HUDEP-2 (cell line): ENCODE data around the gene GNA14.
"Not testable (repeated sequence)": the region's sequence is repeated elsewhere in the genome, so short reads cannot be mapped to it uniquely, and the experiment has no call there.

Experiments
- DNase-seq, 76 experiments: peaks; one replicate each; lab custom pipeline; 2025; ENCODE audit not compliant: unreplicated experiment in 76 of 76; lab: John Stamatoyannopoulos, UW

The GNA14 gene

DNA sequence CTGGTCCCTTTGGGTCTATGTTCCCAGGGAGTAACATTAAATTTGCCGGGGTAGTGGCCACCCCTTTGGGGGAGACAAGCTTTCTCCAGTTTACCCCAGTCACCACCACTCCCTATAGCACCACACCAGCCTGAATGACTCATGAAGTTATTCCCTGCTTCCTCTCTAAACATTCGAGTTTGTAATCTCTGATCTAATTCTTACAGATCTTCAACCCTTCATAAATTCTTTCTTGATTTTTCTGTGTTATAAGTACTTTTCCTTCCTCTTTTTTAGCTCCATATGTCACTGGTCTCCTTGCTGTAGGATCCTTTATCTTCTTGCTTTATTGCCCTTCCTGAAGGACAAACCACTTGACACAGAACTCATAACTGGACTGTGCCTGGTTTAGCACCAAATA lies 55.6 kb downstream of the GNA14 start:
- DNase-seq: no peak

DNA sequence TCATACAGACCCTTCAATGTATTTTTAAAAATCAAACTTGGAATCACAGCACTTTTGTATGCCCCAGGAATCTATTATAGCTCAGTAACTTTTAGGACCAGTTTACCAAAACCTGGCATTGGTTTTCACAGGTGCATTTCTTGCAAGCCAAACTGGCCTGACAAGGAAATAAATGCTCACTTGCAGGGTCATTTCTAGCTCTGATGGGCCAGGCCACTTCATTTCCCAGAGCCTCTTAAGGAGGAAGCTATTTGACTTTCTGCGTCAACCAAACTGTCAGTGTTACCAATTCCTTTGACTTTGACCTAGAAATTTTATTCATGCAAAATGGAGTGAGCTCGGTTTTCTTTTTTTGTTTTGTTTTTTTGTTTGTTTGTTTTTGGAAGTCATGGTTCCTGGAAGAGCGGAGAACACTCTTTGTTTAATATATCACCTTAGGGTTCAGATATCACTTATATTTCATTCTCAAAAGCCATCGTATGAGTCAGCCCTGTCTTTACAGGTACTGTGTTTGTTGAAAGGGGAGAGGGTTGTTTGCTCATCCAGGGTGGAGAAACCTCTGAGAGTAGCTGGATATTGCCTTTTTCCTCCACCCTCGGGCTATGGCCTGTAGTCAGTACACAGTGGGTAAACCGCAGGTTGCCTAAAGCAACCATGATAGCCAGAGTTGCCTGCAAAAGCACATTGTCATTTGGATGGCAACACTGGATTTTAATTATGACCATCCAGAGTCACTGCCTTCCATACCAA lies 58.9 kb downstream of the GNA14 start:
- no peak for DNase-seq

DNA sequence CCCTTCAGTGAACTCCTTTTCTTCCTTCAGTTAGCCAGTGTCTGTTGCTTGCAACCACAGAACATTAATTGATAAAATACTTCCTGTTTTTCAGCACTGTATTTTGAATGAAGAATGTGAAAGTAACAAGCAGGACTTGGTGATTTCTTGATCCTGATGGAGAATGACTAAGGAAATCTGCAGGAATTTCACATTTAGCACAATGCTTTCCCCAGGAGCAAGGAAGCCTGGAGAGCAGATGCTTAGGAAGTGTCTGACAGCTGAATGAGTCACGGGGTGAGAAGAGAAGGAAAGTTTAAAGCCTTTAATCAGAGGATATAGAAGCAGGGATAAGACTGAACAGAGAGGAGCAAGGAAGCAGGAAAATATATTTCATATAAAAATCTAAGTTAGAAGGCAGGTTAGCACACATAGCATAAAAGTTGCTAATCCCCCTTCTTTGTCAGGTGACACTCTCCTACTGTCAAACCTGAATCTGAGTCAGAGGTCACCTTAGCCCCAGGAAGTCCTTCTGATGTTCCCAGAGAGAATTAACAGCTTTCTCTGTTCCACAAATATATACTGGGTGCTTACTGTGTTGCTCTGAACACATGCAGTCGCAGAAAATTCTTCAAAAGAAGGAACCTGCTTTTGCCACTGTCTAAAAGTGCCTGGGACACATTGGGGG lies 59.7 kb downstream of the GNA14 start:
- DNase-seq: peak in 3 of 76 experiments; percentile 5 to 23 (median 6)

DNA sequence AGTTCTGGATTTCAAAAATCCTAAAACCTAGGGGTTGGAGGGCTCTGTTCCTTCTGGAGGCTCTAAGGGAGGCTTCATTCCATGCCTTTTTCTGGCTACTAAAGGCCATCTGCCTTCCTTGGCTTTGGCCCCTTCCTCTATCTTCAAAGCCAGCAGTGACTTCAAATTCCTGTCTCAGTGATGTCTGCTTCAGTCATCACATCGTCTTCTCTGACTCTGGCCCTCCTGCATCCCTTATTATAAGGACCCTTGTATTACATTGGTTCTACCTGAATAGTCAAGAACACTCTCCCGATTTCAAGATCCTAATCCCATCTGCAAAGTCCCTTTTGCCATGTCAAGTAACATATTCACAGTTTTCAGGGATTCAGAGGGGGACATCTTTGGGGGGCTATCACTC lies 60.3 kb downstream of the GNA14 start:
- DNase-seq: no peak

DNA sequence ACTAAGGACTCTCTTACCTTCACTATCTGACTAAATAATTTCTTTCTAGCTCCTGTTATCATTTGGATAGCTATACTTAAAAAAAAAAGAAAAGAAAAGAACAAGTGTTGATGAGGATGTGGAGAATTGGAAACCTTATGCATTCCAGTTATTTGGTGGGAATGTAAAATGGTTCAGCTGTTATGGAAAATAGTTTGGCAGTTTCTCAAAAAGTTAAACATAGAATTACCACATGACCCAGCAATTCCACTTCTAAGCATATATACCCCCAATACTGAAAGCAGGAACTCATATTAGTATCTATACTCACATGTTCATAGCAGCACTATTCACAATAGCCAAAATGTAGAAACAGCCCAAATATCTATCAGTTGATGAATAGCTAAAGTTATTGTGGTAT lies 61.1 kb downstream of the GNA14 start:
- DNase-seq: no peak

DNA sequence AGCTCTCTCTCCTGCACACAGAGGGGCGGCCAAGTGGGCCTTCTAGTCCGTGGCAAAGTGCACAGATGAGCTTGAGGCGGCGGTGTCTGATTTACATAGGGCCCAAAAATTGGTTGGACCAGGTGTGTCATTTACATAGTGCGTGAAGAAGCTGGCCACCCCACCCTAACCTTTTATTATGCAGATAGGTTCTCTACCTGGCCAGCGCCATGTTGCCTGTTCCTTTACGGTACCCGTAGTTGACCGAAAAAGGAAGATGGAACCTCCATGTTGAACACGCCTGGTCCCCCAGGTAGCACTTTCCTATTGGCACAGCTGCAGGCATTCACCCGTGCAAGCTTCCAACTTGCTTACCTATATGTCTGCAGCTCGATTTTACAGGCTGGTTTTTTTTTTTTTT lies 61.5 kb downstream of the GNA14 start:
- no peak for DNase-seq

DNA sequence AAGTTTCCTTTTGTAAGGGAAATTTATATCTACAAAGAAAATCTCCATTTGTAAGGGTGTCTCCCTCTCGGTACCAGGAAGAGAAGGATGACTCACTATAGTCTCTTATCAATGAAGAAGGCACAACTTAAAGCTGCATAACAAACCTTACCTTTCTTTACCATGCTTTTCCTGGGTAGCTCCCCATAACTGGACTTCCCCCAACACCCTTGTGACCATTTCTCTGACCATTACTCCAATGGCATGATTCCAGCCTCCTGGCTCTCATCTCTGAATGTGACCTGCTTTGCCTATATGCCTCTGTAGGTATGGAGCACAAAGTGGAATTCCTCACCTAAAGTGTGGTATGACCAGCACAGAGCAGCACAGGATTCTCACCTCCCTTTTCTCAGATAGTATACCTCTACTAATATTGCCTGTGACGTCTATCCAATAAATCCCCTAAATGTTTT lies 62.8 kb downstream of the GNA14 start:
- peak in 24 of 76 experiments; percentile 7 to 56 (median 28) for DNase-seq

DNA sequence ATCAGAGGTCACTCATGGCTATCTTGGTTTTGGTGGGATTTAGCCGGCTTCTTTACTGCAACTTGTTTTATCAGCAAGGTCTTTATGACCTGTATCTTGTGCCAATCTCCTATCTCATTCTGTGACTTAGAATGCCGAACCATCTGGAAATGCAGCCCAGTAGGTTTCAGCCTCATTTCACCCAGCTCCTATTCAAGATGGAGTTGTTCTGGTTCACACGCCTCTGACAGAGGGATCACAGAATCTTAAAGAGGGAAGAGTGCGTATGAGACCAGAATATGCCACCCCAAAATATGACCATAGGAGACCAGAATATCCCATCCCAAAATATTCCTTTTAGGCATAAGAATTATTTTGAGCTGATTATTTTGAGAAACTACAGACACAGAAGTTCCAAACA lies 63.2 kb downstream of the GNA14 start:
- DNase-seq: not testable (repeated sequence)

DNA sequence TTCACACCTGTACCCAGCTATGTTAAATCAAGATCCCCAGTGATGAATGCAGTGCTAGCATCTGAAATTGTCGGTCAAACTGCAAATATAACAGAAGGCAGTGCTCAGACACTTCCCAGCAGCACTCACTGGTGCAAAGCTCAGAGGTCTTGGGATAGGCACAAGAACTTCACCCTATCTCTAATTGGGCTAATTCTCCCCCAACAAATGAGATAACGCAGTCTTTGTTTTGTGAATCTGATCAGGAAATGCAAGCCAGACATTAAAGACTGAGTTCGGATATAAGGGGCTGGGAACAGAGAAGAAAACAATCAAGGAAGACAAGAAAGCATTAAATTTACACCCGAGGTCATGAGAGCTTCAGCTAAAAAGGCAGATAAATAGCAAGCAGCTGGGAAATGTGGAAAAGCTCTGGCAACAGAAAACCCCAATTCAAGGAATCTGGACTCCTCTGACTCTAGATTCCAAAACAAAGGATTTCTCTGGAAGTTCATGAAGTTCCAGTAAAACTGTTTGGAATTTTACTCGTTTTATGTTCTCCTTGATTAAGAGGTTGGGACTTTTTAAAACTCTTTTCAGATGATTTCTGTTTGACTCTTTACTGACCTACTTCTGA lies 65.1 kb downstream of the GNA14 start:
- no peak for DNase-seq

DNA sequence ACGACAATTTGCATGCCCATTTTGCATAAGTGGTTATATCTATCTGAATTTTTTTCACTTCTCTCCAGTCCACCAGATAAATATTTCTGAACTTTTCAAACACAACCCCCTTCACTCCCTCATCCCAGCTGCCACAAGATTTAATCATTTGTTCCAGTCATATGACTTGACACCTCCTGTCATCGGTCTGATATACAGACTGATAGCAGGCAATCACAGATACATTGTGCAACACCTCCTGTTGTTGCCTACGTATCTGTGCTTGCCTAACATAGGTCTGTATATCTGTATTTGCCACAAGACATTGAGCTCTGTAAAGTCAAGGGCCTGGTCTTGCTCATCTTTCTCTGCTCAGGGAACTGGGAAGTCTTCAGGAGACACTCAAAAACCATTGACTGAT lies 65.6 kb downstream of the GNA14 start:
- DNase-seq: peak in 1 of 76 experiments; percentile 3

DNA sequence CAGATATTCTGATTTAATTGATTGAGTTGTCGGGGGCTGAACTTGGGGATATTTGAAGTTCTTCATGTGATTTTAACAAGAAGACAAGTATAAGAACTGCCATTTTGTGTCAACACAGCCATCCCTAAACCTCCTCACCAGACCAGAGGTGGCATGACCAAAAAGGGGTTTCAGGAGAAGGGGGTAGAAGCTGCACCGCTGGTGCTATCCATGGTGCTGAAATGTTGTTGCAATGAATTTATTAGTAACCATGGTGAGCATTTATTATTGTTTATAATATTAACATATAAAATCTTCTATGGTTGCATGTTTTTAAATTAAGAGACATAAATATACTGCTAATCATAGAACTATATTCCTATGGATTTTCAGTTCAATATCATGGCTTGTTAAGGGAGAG lies 72.3 kb downstream of the GNA14 start:
- peak in 12 of 76 experiments; percentile 3 to 29 (median 10) for DNase-seq

DNA sequence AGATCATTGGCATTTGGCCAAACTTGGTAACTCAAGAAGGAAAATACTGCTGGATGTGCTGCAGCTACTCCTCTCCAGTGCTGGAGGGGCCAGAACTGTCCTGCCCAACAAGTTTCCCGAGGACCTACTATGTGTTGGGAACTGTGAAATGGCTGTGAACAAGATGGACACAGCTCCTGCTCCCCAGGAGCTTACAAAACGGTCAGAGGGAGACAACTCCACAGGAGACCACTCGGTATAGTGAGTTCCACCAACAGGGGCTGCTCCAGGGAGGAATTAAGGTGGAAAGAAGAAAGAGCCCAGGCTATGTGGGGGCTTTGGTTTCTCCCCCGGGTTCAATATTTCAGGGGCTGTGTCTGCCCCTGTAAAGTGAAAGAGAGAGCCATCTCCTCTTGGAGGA lies 78.8 kb downstream of the GNA14 start:
- no peak for DNase-seq

DNA sequence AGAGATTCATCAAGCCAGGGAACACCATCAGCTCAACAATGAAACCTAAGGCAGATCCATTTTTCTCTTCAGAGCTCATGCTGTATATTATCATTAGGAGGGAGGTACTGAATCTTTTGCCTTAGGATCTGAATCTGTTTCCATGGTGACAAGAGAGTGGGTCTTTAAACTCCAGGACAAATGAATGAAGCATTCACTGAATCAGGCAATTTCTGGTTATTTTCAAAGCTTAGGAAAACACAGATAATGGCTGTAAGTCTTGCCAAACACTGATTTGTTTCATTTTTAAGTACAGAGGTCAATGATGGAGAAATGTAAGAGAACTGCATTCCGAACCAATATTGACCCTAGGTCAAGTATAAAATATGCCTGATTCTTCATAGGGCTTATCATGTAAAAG lies 84.9 kb downstream of the GNA14 start:
- DNase-seq: no peak

DNA sequence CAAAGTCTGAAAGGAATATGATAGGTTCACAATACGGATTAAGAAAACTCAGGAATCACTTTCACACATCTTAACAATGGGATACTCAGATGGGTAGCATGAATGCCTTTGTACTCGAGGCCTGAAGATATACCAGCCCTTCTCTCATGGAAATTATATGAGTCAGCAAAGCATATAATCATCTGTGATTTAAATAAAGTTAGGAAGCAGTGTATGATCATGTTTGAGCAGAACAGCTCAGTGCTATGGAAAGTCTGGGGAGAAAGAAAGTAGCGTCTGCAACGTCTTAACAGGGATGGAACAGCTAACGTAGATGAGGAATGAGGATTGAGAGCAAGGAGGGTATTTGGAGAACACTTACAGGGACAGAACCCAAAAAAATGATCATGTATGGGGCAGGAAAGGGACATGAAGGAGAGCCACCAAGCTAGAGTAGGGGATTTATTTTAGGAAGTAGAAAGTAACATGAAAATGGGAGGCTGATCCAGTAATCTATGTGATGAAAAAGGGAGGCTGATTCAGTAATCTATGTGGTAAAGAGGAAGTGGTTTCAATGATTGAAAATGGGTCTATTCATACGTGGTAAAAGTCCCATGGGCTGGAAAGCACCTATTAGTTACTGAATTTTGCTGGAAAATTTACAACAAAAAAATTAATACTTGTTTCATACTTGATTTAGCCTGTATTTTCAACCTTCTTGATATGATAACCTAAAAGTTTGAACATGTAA lies 85.9 kb downstream of the GNA14 start:
- no peak for DNase-seq

DNA sequence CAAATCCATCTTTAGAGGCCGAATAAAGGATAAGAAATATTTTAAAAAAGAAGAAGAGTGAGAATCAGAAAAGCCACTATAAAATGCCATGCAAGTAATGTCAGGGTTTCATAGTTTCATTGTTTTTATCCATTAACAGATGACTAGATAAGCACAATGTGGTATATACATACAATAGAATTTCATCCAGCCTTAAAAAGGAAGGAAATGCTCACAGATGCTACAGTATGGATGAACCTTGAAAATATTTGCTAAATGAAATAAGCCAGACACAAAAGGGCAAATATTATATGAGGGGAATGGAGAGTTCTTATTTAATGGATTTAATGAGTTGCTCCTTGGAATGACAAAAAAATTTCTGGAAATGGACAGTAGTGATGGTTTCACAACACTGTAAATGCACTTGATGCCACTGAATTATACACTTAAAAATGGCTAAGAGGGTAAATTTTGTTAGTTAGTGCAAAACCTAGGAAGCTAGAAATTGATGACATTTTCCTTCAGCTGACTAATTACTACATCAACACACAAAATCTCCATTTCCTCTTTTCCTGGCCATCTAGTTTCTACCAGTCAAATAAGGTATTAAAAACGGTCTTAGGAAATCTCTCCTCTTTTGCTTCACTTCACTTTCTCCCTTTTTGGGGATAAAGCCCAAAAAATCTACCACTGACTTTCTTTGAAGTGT lies 86.6 kb downstream of the GNA14 start:
- DNase-seq: no peak

DNA sequence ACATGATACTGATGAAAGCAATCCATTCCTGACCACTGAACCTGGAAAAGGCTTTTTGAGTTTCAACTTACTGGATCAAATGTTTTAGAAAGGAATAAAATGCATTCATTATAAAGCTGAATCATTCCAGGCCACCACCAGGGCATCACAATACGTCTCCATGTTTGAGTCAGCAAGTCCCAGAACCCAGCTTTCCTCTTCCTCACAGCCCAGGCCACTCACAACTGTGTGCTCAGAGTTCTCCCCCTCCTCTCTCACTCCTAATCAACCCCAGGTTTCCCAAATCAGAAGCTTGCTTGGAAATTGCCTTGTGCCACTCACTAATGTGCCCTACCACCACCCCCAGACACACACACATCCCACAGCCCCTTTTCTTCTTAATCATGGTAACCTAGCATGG lies 91.7 kb downstream of the GNA14 start:
- DNase-seq: no peak

DNA sequence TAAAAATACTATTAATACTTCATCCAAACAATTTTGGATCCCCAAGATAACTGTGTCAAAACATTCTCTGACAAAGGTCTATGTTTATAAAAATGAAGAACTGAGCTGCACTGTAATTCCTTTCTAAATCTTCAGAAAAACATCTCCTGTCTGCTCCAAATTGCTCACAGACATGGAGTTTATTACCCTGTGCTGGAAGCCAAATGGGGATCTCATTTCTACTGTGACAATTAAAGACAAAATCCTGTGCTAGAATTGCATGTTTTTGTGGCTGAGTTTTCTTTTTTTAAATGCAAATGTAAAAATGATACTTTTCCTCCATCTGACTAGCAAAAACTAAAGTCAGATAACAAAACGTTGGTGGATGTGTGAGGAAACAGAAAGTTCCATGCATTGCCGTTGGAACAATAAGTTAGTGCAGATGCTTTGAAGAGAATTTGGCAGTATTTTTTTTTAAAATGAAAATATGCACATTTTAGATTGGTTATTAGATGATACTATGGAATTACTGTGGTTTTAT lies 93.5 kb downstream of the GNA14 start:
- no peak for DNase-seq

DNA sequence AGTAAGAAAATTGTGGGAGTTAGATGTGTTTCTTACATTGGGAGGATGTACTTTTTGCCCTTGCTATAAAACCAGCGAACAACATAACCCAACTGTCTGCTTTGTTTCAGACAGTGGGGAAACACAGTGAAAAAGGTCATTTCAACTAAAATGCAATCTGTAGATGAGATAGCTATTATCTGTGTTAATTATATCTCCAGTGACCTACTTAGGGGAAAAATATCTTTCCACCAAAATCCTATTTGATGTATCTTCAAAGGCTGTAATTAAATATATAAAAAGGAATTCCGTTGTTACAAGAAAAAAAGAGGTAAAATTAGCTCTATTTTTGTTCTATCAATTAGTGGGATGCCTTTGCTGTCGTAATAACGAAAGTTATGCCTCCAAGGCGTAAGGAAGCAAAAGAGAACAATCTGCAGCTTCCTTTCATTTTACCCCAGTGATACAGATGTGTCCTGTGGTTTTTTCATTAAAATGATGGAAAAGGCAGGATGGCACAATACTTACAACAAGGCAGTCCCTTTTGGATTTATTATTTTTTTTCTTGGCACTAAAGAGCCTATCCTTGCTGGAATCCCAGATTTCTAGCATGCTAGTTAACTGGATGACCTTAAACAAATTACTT lies 100.9 kb downstream of the GNA14 start:
- no peak for DNase-seq

DNA sequence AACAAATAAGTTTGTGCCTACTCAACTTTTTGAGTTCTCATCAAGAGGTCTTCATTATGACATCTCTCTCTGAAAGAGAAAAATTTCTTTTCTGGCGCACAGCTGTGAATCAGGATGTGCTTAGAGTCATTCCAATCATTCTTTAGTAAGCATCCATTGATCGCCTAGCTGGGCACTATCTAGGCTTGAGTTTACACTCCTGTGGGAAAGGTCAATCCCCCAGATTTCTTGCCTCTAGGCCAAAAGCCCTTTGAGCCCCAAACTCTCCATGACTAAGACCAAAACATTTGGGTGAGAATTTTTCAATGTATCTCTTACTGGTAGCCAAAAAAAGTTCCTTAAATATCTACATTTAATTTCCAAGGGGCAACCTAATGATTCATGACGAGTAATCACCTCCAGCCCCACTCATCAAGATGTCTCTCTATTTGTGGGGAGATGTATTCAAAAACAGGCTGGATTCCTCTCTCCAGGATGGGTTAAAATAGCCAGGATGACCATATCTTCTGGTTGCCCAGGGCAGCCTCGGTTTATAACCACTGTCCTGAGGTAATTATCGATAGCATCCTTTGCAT lies 101.7 kb downstream of the GNA14 start:
- DNase-seq: no peak

DNA sequence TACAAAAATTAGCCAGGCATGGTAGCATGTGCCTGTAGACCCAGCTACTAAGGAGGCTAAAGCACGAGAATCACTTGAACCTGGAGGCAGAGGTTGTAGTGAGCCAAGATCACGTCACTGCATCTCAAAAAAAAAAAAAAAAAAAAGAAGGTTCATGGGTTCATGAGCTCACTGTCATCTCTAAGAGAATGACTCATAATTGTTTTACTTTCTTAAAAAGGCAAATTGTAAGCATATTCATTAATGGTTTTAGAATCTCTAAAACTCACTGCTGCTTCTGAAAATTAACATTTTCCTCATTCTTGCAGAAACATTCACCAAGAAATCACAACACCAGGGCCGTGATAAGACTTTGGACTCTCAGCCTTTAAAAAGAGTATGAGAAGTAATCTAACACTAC lies 103.6 kb downstream of the GNA14 start:
- DNase-seq: no peak
